Trophoblast cell (in vitro differentiated cells and primary cell): ENCODE results near the gene MOB3C.
"Not testable (repeated sequence)": the region's sequence is repeated elsewhere in the genome, so short reads cannot be mapped to it uniquely, and the experiment has no call there.

Experiments
- DNase-seq, 2 donors: peaks; one replicate each; pipeline ENCODE4 v3.0.0-alpha.2; 2016
- H2AFZ ChIP-seq: 2 replicates; pipeline ENCODE4 v1.6.1; 2013; ENCODE audit warnings: low read length, moderate library complexity, mild to moderate bottlenecking; ENCODE audit not compliant: insufficient read depth, poor library complexity
- H2AK5ac ChIP-seq: 2 replicates; pipeline ENCODE4 v1.6.1; 2013; ENCODE audit warnings: mild to moderate bottlenecking, low read length
- H2BK120ac ChIP-seq: 2 replicates; pipeline ENCODE4 v1.6.1; 2013; ENCODE audit warnings: low read length, mild to moderate bottlenecking, moderate library complexity; ENCODE audit not compliant: insufficient read depth, poor library complexity
- H2BK12ac ChIP-seq: 2 replicates; pipeline ENCODE4 v1.6.1; 2013; ENCODE audit warnings: mild to moderate bottlenecking, low read length, moderate library complexity
- H2BK5ac ChIP-seq: 2 replicates; pipeline ENCODE4 v1.6.1; 2013; ENCODE audit warnings: low read length, low read depth, moderate library complexity, mild to moderate bottlenecking; ENCODE audit not compliant: poor library complexity
- H3K14ac ChIP-seq: 2 replicates; pipeline ENCODE4 v1.6.1; 2013; ENCODE audit warnings: mild to moderate bottlenecking, low read length
- H3K18ac ChIP-seq: 2 replicates; pipeline ENCODE4 v1.6.1; 2013; ENCODE audit warnings: mild to moderate bottlenecking, low read length
- H3K23ac ChIP-seq: 2 replicates; pipeline ENCODE4 v1.6.1; 2013; ENCODE audit warnings: low read length
- H3K27ac ChIP-seq: 2 replicates; pipeline ENCODE4 v1.5.1; 2013; ENCODE audit warnings: low read depth, mild to moderate bottlenecking, inconsistent platforms, low read length, moderate library complexity
- H3K27me3 ChIP-seq: 2 replicates; pipeline ENCODE4 v1.6.1; 2013; ENCODE audit warnings: inconsistent platforms, mild to moderate bottlenecking, low read length, moderate library complexity; ENCODE audit not compliant: insufficient read depth
- H3K36me3 ChIP-seq, 2 experiments: 1 replicate in 1 of 2; 2 replicates in 1 of 2; pipeline ENCODE4 v1.6.1; 2013; ENCODE audit warnings: low read length in 2 of 2, mild to moderate bottlenecking in 2 of 2, moderate library complexity in 1 of 2; ENCODE audit not compliant: insufficient read depth in 2 of 2, control insufficient read depth in 1 of 2
- H3K4ac ChIP-seq: 2 replicates; pipeline ENCODE4 v1.6.1; 2013; ENCODE audit warnings: low read depth, mild to moderate bottlenecking, low read length, moderate library complexity
- H3K4me1 ChIP-seq, 2 experiments: 1 replicate in 1 of 2; 2 replicates in 1 of 2; pipeline ENCODE4 v1.6.1; 2013; ENCODE audit warnings: low read length in 2 of 2, mild to moderate bottlenecking in 2 of 2, moderate library complexity in 1 of 2; ENCODE audit not compliant: insufficient read depth in 2 of 2, control insufficient read depth in 1 of 2
- H3K4me2 ChIP-seq: 2 replicates; pipeline ENCODE4 v1.6.1; 2013; ENCODE audit warnings: inconsistent platforms, mild to moderate bottlenecking, low read length, moderate library complexity
- H3K4me3 ChIP-seq: 2 replicates; pipeline ENCODE4 v1.5.1; 2013; ENCODE audit warnings: mild to moderate bottlenecking, low read depth, low read length, inconsistent platforms
- H3K79me1 ChIP-seq: one replicate; pipeline ENCODE4 v1.6.1; 2013; ENCODE audit warnings: low read length
- H3K79me2 ChIP-seq: 2 replicates; pipeline ENCODE4 v1.6.1; 2013; ENCODE audit warnings: low read length, mild to moderate bottlenecking; ENCODE audit not compliant: control insufficient read depth, insufficient read depth, poor library complexity
- H3K9ac ChIP-seq: 2 replicates; pipeline ENCODE4 v1.6.1; 2013; ENCODE audit warnings: mild to moderate bottlenecking, low read length
- H3K9me3 ChIP-seq: 2 replicates; pipeline ENCODE4 v1.6.1; 2013; ENCODE audit warnings: low read depth, mild to moderate bottlenecking, control low read depth, inconsistent platforms, low read length; ENCODE audit not compliant: insufficient read depth
- H4K12ac ChIP-seq: 2 replicates; pipeline ENCODE4 v1.6.1; 2013; ENCODE audit warnings: low read depth, mild to moderate bottlenecking, low read length, moderate library complexity
- H4K8ac ChIP-seq: 2 replicates; pipeline ENCODE4 v1.6.1; 2013; ENCODE audit warnings: low read depth, mild to moderate bottlenecking, low read length, moderate library complexity
- H4K91ac ChIP-seq: one replicate; pipeline ENCODE4 v1.6.1; 2013; ENCODE audit warnings: low read depth, mild to moderate bottlenecking, low read length, moderate library complexity
- WGBS: extraction: QIAGEN DNeasy Blood & Tissue Kit; methylation state at CpG from one replicate; pipeline ENCODE4 v1.1.7; 2013; ENCODE audit warnings: missing lambda C conversion rate; ENCODE audit not compliant: insufficient read length, insufficient coverage; ENCODE audit errors: extremely low coverage; 5-methylcytosine and 5-hydroxymethylcytosine counted together

Gene MOB3C

DNA sequence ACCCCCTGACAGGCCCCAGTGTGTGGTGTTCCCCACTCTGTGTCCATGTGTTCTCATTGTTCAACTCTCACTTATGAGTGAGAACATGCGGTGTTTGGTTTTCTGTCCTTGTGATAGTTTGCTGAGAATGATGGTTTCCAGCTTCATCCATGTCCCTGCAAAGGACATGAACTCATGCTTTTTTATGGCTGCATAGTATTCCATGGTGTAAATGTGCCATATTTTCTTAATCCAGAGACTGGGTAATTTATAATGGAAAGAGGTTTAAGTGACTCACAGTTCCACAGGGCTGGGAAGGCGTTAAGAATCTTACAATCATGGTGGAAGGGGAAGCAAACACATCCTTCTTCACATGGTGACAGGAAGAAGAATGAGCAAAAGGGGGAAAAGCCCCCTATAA, 38.1 kb upstream of the MOB3C start:
- not testable (repeated sequence) for H2BK5ac ChIP-seq, DNase-seq, H3K18ac ChIP-seq, H3K36me3 ChIP-seq, H3K79me1 ChIP-seq, H2BK120ac ChIP-seq, H2AK5ac ChIP-seq, H3K27ac ChIP-seq, H4K91ac ChIP-seq, H3K4me3 ChIP-seq, H3K14ac ChIP-seq, H3K9ac ChIP-seq, H3K4me1 ChIP-seq, H3K79me2 ChIP-seq, H2BK12ac ChIP-seq, H3K9me3 ChIP-seq, H4K12ac ChIP-seq, H3K4ac ChIP-seq, H3K23ac ChIP-seq, H4K8ac ChIP-seq, H3K27me3 ChIP-seq, H2AFZ ChIP-seq, H3K4me2 ChIP-seq
- WGBS, result no CpG with 5 or more reads among the region's 2 CpGs

DNA sequence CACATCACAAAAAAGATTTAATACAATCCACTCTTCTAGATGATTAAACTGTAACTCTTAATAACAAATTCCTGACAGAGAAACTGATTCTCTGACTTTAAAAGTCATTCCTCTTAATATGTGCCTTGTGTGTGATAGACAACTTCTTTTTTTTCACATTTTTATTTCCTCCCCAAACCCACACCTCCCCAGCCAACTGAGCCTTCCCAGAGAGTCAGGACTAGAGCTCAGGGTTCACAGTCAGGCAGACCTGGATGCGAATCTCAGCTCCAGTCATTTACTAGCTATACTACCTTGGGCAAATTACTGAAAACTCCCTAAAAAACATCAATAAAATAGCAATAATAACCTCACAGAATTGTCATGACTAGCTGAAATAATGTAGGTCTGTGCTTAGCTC, 37.4 kb upstream of the MOB3C start:
- WGBS, result no CpG with 5 or more reads among the region's 1 CpG

DNA sequence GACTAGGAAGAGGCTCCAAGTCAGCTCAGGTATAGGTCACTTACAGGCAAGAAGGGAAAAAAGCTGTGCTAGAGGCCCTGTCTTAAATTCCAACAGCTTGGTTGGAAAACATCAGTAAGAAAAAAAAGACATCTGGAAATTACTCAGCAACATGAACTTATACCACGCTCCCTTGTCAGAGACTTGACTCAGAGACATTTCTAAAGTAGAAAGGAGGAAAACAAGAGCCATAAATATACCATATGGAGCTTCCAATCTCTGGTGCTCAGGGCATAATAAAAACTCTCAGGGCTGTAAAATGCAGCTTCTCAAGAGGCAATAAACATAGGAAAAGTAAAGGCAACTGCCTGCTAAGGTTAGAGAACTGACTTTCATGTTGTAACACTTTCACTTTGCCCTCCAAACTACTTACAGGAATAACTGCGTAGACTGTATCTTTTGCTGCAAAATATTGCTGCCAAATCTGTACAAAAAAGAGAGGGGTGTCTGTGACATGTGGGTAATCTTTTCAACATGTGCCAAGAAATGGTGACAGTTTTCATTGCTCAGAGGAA, 36.9 kb upstream of the MOB3C start:
- Histone ChIP-seq H3K4me1 (no peaks in the 10 kb centered on the region), H3K18ac (no peak overlapping the region), H3K9ac (no peak overlapping the region), H3K79me2 (no peaks in the 10 kb centered on the region), H3K14ac (no peak overlapping the region), H2AK5ac (no peak overlapping the region), H3K4me2 (no peak overlapping the region), H4K12ac (no peak overlapping the region), H4K91ac (no peak overlapping the region), H2BK120ac (no peak overlapping the region), H3K23ac (no peak overlapping the region), H3K27ac (peak overlapping the region; percentile 10), H2AFZ (no peak overlapping the region), H3K27me3 (no peaks in the 10 kb centered on the region), H3K36me3 (peaks cover 0 to 8% of the 10 kb centered on the region in 2 experiments), H2BK12ac (no peak overlapping the region), H4K8ac (no peak overlapping the region), H3K9me3 (no peaks in the 10 kb centered on the region), H3K4me3 (no peak overlapping the region), H3K4ac (no peak overlapping the region), H3K79me1 (no peaks in the 10 kb centered on the region), H2BK5ac (no peak overlapping the region)
- WGBS, result no CpG with 5 or more reads among the region's 2 CpGs
- DNase-seq, result no peak

More for the DNA sequence above, 37.4 kb upstream of the MOB3C start:
- Histone ChIP-seq H3K27me3 (no peaks in the 10 kb centered on the region), H4K91ac (no peak overlapping the region), H4K8ac (no peak overlapping the region), H3K4me1 (no peaks in the 10 kb centered on the region), H2BK120ac (no peak overlapping the region), H2AFZ (no peak overlapping the region), H3K9ac (no peak overlapping the region), H2BK5ac (no peak overlapping the region), H3K27ac (no peak overlapping the region), H3K36me3 (peaks cover 0 to 5% of the 10 kb centered on the region in 2 experiments), H3K4ac (no peak overlapping the region), H3K18ac (no peak overlapping the region), H2BK12ac (no peak overlapping the region), H3K4me2 (no peak overlapping the region), H3K79me2 (no peaks in the 10 kb centered on the region), H4K12ac (no peak overlapping the region), H3K23ac (no peak overlapping the region), H3K14ac (no peak overlapping the region), H2AK5ac (no peak overlapping the region), H3K79me1 (no peaks in the 10 kb centered on the region), H3K9me3 (no peaks in the 10 kb centered on the region), H3K4me3 (no peak overlapping the region)
- DNase-seq, result no peak

DNA sequence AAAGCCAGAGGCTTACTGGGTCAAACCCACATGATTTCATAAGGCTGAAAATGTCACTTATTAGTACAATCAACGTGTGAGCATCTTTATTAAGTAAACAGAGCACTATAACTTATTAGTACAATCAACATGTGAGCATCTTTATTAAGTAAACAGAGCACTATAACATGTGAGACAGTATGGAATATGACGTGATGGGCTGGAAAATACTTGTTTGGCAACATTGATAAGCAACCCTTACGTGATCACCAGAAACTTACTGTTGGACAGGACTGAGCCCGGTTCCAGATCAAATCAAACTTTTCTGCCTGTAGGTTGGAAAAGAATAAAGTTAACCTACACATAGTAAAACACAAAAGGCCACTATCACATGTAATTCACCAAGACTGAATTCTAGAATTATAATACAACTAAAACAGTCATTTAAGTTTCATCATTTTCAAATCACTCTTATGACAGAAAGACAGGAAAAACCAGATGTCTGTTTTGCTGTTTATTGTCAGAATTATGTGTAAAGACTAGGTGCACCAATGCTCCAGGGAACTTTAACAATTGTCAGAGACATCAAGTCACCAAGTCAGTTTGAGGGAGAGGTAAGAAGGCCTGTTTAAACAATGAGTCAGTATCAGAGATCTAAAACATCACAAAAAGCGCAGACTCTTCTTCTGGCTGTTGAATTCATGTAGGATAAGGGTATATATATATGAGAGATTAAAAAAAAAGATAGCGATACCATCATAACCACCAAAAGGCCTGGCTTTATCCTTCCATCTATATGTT, 35.9 kb upstream of the MOB3C start:
- no peak overlapping the region for H3K4me2 ChIP-seq
- no peak overlapping the region for H4K91ac ChIP-seq
- no peaks in the 10 kb centered on the region for H3K79me2 ChIP-seq
- H3K4me1 ChIP-seq, result no peaks in the 10 kb centered on the region
- peaks cover 0 to 8% of the 10 kb centered on the region in 2 experiments for H3K36me3 ChIP-seq
- no peak overlapping the region for H3K4ac ChIP-seq
- H3K79me1 ChIP-seq, result no peaks in the 10 kb centered on the region
- no peak overlapping the region for H3K9ac ChIP-seq
- WGBS, result no CpG with 5 or more reads among the region's 6 CpGs
- no peak overlapping the region for H4K8ac ChIP-seq
- DNase-seq, result peak in 1 of 2 donors; percentile 60
- no peak overlapping the region for H3K23ac ChIP-seq
- H3K4me3 ChIP-seq, result no peak overlapping the region
- H2BK120ac ChIP-seq, result no peak overlapping the region
- no peak overlapping the region for H4K12ac ChIP-seq
- H3K27ac ChIP-seq, result no peak overlapping the region
- no peak overlapping the region for H2AFZ ChIP-seq
- no peak overlapping the region for H2BK5ac ChIP-seq
- no peak overlapping the region for H3K18ac ChIP-seq
- H3K14ac ChIP-seq, result no peak overlapping the region
- no peaks in the 10 kb centered on the region for H3K9me3 ChIP-seq
- H3K27me3 ChIP-seq, result no peaks in the 10 kb centered on the region
- H2BK12ac ChIP-seq, result no peak overlapping the region
- H2AK5ac ChIP-seq, result no peak overlapping the region
